ENCODE data around the gene MIB2.

GRCh38 chr1:1678581-1679380, 63.5 kb downstream of the MIB2 start:
- no peak for TF ChIP-seq SPI1 (IDR thresholded peaks at IDR 0.05; ENCODE audit: borderline replicate concordance, low read depth)
- peak; percentile 70 for TF ChIP-seq CTCF (IDR thresholded peaks at IDR 0.05; ENCODE audit: insufficient read depth, low read length)
- TF ChIP-seq POLR2AphosphoS5 (IDR thresholded peaks at IDR 0.05; ENCODE audit: low read depth) = no peak; the same call in 1 of the 2 replicates
- TF ChIP-seq REST (IDR thresholded peaks at IDR 0.05; ENCODE audit: insufficient replicate concordance, low read depth) = no peak
- TF ChIP-seq GABPA (IDR thresholded peaks at IDR 0.05; ENCODE audit: low read depth) = no peak

Measured in HL-60 (cell line).